CD4-positive, alpha-beta T cell treated with Interleukin-1 beta for 1 hour (primary cell): ENCODE measurements around the gene TRMT1.

Experiments
- DNase-seq, 2 donors: peaks; one replicate each; pipeline ENCODE4 v3.0.0-alpha.2; 2020 to 2022

The TRMT1 gene

DNA sequence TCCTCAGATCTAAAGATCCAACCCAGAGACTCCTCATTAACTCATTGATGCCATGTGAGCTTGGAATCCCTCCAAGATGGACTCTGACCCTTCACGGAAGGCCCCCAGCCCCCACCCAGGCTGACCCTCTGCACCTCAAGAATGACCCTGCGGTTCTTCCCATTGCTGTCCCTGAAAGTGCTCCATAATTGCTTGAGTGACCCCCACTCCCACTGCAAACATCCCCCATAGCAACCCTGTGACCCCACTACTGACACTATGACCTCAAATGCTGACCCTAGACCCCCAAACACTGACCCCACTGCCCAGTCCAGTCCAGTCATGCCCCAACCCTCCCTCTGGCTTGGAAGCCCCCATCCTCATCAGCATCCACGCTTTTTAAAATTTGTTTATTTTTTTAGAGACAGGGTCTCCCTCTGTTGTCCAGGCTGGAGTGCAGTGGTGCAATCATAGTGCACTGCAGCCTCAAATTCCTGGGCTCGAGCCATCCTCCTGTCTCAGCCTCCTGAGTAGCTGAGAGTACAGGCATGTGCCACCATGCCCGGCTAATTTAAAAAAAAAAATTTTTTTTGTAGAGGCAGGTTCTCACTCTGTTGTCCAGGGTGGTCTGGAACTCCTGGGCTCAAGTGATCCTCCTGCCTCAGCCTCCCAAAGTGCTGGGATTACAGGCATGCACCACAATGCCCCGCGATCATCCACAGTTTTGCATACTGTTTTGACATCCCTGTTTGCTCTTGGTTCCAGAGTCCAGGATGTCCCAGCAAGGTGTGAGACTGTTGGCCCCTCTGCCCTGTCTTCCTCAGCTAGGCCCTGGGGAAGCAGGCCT lies 14.7 kb downstream of the TRMT1 start:
- no peak for DNase-seq

DNA sequence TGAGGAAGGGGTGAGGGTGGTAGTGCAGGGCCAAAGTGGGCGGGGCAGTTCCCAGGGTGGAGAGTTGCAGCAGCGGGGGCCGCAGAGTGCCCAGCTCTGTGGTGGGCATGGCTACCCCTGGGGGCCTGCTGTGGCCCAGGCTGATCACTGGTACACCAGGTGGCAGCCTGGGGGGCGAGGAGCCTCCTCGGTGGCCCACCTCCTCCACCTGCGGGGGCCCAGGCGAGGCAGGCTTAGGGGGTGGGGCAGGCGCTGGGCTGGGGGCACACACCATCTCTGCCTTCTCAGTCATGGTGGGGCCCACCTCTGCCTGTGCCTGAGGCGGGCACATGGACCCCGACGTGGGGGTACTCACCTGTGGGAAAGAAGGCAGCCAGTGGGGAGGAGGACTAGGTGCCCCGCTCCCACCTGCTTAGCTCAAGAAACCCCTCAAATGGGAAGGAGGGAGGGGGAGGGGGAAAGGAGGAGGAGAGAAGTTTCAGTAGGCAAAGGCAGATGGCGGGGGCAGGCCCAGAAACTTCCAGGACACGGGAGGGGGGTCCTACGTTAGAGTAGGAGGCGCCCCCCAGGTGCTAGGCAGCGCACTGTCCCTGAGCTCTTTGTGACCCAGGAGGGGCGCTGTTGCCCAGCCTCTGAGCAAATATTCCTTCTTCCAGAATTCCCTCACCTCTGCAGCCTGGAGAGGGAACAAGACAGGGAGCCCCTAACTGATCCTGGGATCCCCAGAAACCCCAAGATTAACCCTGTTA lies 15.5 kb downstream of the TRMT1 start:
- DNase-seq = no peak

DNA sequence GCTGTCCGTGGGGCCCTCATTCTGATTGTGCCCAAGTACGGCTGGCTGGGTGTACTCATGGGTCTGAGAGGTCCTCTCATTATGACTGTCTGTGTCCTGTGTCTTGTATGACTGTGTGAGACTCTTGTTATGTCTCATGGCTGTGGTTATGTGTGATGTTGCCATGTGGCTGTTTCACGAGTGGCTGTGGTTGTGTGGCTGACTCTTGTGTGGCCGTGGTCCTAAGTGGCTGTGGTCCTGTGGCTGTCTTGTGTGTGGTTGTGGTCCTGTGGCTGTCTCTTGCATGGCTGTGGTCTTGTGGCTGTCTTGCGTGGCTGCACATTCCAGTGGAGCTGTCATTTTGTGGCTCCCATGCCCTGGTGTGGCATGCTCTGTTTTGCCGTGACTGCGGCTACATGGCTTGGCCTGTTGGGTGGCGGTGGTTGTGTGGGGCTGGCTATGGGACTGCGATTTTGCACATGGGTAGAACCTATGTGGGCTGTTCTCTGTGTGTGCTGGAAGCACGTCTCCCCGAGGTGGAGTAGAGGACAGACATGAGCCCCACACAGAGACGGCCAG lies 16.4 kb downstream of the TRMT1 start:
- peak; percentile 81 to 83 for DNase-seq

DNA sequence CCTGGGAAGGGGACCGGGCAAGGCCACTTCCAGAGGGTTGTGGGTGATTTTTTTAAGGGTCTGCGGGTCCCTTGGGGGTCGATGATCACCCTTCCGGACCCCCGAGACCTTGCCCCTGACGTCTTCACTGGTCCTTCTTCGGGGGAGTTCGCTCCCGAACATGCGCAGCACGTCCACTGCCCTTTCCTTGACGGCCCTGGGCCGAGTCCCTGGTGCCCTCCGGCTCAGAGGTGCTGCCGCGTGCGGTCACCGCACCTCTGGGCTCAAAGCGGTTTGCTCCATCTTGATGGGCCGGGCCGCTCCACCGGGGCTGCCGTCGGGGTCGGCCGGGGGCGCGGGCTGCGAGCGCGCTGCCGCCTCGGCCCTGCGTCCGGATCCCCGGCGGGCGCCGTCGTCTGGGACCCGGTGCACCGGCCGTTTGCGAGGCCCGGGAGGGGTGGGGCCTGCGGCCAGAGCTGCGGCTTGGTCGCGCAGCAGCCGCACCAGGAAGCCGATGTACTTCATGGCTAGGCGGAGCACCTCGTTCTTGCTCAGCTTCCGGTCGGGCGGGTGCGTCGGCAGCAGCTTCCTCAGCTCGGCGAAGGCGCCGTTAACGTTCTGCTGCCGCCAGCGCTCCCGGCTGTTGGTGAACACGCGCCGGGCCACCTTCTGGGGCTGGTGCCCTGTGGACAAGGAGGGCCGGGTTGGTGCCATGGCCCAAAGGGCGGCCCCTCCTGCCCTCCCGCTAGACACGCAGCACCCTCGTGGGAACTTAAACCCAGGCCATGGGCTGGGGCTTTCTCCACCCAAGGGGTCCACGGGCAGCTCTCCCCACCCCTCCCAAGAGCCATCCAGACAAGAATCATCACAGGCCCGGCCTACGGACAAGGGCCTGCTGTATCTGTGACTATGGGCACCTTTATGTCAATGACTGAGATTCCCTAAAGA lies 17.2 kb downstream of the TRMT1 start:
- DNase-seq = peak; percentile 81 to 87

DNA sequence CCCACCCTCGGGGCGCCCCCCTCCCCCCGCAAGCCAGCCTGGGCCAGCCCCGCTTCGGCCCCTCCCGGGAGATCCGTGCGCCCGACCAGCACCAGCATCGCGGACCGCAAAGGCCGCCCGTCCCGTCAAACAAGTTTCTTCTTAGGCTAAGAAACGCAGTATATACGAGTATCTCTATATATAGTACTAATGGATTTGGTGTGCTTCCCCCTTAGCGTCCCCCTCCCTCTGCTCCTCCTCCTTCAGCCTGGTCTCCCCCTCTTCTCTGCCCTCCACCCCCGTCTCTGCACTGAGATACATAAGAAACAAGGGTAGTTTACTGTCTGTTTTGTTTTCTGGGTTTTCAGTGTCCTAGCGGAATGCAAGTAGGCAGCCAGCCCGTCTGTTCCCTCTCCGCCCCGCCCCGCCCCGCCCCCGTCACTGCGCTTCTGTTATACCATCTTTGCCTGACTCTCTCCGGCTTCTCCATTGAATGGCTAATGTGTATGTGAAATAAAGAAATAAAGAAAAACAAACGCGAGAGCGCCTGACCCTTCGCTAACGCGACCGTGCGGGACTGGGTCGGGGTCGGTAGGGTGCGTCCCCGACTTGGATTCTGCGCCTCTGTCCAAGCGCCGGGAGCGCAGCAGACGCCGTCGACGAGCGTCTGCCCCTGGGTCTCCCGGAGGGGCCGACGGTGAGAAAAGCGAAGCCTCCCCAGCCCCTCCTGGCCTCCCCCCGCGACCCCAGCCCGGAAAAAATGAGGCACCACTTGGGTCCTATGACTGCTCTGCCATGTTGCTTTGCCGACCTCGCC lies 18.1 kb downstream of the TRMT1 start:
- DNase-seq = peak; percentile 48 to 61

DNA sequence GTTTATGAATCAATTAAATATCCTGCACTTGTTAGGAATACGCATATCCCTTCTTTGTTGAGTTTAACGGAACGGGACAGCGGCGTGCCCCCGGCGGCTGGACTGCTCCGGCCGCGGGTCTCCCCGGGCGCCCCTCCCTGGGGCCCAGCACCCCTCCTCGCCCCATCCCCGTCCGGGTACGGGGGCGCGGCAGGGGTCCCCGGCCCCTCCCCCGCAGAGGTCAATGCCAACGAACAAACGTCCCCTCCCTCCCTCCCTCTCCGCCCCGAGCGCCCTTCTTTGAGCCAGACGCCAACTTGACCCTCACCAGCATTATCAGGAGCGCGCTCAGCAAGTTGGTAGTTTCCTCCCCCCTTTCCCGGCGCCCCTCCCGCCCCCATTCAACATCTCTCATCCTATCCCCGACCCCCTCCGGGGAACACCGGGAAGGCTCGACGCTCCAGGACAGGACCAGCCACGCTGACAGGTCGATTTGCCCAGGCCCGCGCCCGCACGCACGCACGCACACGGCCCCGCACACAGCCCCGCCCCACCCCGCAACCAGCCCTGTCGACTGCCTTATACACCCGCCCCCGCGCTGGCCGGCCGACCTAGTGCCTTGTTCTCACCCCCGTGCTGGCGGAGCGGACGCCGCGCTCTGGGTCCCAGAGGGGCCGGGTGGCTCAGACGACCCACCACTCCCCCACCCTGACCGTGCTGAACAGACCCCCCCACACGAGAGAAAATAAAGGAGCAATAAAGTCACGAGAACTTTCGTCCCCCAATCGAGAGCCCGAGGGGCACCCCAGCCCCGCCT lies 18.9 kb downstream of the TRMT1 start:
- peak in 1 of 2 donors; percentile 45 for DNase-seq

DNA sequence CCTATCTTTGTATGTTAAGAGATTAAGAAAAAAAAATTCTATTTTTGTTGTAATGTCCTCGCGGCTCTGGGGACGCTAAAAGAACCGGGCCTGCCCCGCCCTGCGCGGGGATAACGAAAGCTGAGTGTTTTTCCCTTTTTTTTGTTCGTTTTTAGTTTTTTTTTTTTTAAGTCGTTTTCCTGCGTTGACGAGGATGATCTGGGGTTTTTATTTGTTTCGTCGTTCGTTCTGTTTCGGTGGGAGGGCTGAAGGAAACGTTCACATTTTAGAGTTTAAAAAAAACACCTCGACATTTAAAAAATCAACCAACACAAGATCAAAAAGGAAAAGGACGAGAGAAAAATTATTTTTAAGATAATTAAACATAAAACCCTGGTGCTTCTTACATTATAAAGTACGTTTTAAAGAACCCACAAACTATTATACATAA lies 19.5 kb downstream of the TRMT1 start:
- DNase-seq = no peak

DNA sequence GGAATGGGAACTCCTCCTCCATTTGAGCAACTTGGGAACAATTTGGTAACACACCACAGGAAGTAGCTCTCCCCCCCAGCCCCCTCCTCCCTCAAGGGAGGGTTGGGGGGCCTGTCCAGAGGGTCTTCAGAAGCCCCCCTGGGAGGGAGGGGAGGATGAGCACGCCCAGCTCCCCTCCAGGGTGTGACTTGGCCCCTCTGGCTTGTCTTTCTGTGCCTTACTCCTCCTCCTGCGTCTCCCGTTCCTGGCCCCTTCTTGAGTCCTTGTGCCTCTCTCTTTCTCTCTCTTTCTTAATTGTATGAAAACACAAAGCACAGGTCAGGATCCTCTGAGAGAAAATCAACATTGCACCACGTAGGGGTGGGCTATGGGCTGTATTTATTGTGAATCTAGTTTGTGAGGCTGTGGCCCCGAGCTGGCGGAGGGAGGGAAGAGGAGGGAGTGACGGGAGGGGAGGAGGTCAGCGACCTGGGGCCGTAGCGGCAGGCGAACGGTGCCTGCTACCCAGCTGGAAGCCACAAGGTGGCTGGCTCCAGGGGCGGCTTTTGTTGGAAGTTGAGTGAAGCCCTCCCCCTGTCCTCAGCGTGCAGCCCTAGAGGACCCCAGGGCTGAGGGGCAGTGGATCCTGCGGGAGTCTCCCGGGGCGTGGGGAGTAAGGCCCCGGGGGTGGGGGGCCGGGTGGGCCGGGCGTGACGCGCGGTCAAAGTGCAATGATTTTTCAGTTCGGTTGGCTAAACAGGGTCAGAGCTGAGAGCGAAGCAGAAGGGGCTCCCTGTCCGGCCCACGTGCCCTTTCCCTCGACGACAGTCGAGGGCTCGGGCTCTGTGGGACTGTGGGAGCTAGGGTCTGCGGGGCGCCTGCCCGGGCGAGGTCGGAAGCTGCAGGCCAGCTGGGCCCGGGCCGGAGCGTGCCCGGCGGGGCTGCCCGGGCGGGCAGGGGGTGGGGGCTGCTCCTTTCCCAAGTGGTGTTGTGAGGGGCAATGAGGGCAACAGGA lies 20.3 kb downstream of the TRMT1 start:
- peak in 1 of 2 donors; percentile 48 for DNase-seq

DNA sequence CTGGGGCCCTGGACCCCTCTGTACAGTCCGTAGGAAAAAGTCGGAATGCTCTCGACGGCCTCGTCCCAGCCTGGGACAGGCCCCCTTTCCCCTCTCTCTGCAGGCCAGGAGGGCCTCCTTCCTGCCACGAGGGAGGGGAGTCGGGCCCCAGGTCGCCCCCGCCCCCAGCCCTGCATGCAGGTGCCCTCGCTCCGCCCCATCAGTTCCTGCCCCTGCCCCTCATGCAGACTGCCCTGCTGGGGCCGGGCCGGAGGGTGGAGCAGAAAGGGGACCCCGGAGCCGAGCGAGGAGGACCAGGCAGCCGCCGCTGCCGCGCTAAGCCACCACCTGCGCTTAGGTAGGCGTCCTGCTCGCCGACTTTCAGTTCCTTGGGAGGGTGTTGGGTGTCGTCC lies 21.2 kb downstream of the TRMT1 start:
- DNase-seq = peak in 1 of 2 donors; percentile 60

DNA sequence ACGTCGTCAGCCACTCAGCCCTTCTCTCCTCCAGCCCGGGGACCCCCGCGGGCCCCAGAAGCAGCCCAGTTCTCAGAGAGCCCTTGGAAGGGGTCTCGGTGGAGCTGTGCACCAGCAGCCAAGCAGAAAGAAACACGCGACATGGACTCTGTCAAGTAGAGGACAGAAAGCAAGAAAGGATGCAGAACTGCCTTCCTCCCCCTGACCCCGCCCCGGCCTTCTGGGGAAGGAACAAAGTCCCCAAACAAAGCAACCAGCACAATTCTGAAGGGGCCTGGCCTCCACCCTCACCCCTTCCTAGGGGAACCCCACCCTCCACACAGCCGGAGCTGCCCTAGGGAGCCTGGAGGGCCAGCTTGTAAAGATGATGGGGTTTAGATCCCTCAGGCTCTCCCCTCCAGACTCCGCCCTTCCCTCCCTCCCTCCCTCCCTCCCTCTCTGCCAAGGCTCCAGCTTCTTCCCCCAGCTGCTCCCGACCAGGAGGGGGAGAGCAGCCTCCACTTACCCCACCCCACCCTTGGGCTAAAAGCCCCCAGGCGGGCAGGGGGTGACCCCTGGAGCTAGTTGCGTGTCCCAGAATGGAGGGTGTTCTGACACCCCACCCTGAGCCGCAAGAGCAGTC lies 21.7 kb downstream of the TRMT1 start:
- DNase-seq = peak in 1 of 2 donors; percentile 45

DNA sequence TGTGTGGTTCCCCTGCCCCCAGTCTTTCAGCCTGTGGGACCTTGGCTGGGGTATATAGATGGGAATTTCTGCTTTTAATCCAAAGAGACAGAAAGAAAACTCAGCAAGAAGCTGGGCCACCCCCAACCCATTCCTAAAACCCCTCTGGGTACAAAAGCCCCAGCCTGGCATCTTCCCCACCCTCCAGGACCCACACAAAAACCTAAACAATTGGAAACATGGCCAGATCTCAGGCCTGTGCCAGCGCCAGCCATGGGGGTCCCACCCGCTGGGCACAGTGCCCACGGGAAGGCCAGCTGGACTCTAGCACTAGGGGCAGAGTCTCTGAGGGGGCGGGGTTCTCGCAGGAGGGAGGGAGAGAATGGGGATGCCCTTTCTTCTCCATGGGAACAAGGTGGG lies 22.4 kb downstream of the TRMT1 start:
- DNase-seq = no peak

DNA sequence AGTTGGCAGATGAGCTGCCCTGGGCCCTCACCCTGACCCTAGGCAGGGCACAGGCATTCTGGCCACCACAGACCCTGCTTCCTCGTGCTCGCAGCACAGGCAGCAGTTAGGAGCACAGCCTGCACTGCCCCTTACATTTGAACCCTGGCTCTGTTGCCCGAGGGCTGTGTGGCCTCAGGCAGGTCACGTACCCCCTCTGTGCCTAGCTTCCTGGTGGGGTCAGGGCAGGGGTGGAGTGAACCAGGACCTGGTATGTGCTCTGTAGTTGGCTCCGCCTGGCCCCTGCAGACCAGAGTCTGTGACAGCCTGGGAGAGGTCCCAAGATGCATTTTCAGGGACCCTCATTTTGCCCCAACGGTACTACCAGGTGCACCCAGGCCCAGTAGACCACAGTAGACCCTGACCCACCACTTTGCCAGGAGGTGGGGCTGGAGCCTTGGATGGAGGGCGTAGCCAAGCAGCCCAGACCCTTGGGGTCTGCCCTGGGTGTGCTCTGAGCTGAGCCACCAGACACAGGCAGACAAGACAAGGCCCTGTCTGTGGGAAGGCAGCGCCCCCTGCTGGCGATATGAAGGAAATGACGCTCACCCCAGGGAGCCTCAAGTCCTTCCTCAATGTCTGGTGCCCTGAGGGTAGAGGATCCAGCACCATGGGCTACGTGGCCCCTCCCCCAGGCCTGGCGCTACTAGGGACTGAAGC lies 23.0 kb downstream of the TRMT1 start:
- DNase-seq = peak; percentile 85 to 86

DNA sequence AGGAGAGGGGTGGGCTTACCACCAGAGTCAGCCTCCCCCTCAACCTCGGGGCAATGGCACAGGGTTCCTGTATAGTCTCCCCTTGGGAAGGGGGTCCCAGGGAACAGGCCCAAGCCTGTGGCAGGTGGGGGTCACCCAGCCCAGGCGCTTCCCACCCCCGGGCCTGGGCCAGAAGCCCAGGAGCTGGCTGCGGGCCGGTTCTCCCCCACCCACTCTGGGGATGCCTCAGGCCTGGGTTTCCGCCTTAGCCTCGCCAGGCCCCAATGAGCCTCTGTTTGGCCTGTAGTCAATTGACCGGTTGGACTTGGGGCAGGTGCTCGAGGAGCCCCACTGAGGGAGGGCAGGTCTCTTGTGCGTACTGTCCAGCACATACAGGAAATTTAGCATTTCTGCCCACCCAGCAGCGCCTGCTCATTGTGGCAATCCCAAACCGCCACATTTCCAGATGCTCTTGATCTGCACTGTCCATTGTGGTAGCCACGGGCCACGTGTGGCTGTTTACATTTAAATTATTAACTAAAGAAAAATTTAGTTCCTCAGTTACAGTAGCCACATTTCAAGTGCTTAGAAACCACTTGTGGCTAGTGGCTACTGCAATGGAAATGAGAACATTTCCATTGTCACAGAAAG lies 23.8 kb downstream of the TRMT1 start:
- DNase-seq = no peak

DNA sequence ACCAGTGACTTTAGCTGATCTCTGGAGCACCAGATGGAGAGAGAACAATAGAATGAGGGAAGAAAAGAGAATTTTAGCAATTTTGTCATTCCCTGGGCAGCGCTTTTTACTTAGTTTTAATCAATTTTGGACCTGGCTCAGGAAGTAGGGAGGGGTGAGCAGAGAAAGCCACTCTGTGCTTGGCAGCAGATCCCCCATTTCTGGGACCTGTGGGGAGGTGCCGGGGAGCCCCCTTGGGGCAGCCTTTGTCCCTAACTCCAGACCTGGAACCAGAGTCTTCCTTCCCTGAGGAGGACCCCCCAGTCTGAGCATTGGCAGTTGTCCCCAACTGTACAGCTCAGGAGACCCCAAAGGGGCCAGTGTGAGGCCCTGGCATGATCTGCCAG lies 24.4 kb downstream of the TRMT1 start:
- DNase-seq = no peak

DNA sequence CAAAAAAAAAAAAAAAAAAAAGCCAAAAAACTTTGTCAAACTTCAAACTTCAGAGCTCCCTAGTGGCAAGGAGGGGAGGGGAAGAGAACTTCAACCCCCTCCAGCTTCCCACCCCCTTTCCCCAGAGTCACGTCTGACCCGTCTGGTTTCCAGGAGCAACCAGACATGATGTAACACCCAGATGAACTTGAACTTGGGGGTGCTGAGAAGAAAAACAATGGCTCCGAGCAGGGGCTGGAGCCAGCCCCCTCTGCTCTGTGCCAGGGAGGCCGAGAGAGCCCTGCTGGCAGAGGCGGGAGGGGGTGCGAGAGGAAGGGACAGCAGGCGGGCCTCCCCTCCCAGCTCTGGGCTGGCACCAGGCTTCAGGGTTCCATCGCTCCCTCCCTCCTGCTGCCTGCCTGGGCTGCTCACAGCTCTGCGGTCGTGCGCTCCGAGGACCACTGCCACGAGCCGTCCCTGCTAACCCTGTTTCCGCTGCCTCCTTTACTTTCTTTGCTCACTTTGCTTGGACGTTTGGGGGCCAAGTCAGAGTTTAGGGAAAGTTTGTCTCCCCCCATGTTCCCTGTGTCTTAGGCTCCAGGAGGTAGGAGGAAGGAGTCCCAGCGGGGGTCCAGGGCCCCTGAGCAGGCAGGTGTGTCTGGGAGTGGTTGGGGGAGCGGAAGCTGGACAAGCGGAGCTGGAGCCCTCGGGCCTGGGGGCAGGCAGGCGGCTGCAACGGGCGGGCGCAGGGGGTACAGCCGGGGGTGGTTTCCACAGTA lies 25.0 kb downstream of the TRMT1 start:
- DNase-seq = no peak

DNA sequence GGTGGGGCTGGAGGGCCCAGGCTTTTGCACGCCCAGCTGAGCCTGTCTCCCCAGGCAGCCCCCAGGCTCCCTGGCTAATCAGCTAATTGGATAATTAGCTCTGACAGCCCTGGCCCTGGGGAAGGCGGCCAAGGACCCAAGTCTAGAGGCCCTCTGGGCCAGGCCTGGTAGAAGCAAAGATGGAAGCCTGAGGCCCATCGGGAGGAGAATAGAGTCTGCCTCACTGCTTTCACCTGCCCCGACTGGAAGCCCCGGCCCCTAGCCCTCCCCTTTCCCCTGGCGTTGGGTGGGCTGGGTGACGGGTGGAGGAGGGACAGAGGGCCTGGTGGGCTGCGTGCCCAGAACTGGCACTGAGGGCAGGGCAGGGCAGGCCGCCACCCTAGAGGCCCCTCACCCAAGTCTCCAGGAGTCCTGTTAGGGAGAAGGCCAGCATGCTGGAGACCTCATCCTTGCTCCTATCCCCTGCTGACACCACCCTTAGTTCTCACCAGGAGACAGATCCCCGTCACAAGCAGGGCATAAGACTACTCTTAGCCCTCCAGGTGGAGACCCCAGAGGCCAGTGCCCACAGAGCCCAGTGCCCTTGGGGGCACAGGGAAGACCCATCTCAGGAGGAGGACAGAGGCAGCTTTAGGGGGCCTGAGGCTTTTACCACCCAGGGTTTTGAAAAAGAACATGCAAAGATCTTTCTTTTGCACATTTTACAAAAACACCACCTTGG lies 25.9 kb downstream of the TRMT1 start:
- DNase-seq = no peak
